Fibroblast of skin of scalp (primary cell): ENCODE measurements around the gene GHRL.
"Not testable (repeated sequence)": the region's sequence is repeated elsewhere in the genome, so short reads cannot be mapped to it uniquely, and the experiment has no call there.

Experiments
- DNase-seq: peaks from one replicate; pipeline ENCODE4 v3.0.0-alpha.2; 2013

The GHRL gene

DNA sequence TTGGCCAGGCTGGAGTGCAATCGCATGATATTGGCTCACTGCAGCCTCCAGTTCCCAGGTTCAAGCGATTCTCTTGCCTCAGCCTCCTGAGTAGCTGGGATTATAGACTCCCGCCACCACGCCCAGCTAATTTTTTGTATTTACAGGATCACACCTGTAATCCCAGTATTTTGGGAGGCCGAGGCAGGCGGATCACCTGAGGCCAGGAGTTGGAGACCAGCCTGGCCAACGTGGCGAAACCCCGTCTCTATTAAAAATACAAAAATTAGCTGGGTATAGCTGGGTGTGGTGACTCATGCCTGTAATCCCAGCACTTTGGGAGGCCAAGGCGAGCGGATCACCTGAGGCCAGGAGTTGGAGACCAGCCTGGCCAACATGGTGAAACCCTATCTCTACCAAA, 20.3 kb downstream of the GHRL start:
- not testable (repeated sequence) for DNase-seq

DNA sequence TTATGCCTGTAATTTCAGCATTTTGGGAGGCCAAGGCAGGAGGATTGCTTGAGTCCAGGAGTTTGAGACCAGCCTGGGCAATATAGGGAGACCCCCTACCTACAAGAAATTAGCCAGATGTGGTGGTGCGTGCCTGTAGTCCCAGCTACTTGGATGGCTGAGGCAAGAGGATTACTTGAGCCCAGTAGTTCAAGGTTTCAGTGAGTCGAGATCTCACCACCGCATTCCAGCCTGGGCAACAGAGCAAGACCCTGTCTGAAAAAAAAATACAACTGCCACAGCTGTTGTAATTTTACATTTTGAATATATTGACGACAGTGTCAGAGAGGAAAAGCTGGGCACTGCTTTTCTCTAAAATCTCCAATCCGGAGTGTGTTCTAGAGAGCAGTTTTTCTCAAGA, 23.3 kb downstream of the GHRL start:
- no peak for DNase-seq

DNA sequence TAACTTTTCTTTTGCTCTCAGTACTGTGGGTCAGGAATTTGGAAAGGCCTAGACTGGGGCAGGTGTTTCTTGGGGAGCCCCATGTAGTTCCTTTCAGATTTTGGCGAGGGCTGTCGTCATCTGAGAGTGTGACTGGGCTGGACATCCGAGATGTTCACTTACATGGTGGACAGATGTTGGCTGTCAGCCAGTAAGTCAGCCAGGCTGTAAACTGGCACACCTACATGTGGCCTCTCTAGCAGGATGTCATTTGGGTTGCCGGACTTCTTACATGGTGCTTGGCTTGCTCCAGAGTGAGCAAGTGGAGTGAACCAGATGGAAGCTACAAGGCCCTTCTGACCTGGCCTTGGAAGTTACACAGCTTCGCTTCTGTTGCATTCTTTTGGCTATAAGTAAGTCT, 23.8 kb downstream of the GHRL start:
- DNase-seq, result no peak

DNA sequence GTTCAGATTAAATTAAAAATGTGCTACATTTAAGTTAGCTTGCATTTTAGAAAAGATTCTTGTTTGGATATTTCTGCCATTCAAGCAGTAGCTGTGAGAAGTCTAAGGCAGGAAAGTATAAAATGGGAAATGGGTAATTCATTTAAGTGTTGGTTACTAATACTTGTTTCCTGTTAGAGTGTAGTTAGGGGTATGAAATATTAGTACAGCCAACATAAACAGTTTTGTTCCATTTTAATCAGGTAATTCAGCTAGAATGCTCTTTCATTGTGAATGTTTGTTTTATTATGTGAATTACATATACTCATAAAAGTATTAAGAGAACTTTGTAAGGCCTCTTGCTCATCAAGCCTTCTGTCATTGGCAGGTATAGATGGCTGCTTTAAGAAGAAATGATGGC, 24.6 kb downstream of the GHRL start:
- DNase-seq, result no peak

DNA sequence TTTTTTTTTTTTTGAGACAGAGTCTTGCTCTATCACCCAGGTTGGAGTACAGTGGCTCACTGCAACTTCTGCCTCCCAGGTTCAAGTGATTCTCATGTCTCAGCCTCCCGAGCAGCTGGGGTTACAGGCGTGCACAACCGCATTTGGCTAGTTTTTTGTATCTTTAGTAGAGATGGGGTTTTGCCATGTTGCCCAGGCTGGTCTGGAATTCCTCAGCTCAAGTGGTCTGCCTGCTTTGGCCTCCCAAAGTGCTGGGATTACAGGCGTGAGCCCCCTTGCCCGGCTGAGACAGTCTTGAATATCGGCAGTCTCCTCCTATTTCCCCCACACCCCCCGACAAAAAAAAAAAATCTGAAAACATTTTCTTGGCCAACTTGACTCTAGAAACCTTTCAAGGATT, 25.8 kb downstream of the GHRL start:
- DNase-seq, result not testable (repeated sequence)

GRCh38 chr3:10265833-10266232, 26.9 kb downstream of the GHRL start:
- DNase-seq, result no peak

- peak; percentile 26 for DNase-seq
These were observed 28.9 kb downstream of the GHRL start for GRCh38 chr3:10263646-10264363.

- DNase-seq, result no peak
These were observed 30.7 kb downstream of the GHRL start for GRCh38 chr3:10262027-10262426.

DNA sequence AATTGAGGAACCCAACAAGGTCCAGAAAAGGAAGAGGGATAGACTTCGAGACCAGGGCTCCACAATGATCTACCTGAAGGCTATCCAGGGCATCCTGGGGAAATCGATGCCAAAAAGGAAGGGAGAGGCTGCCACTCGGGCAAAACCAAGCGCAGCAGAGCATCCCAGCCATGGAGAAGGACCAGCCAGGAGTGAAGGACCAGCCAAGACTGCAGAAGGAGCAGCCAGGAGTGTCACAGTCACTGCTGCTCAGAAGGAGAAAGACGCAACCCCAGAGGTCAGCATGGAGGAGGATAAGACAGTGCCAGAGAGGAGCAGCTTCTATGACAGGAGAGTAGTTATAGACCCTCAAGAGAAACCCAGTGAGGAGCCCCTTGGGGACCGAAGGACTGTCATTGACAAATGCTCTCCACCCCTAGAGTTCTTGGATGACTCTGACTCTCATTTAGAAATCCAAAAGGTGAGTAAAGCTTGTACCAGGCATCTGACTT, 32.5 kb downstream of the GHRL start:
- no peak for DNase-seq

GRCh38 chr3:10259798-10260197, 32.9 kb downstream of the GHRL start:
- no peak for DNase-seq

DNA sequence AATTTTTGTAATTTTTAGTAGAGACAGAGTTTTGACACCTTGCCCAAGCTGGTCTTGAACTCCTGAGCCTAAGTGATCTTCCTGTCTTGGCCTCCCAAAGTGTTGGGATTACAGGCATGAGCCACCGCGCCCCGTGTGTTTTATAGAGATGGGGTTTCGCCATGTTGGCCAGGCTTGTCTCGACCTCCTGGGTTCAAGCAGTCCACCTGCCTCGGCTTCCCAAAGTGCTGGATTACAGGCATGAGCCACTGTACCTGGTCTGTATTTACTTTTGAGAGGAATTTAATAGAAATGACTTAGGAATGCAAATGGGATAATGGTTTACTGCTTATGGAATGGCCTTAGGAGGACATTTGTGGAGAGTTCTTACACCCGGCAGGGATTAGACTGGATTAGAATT, 33.7 kb downstream of the GHRL start:
- no peak for DNase-seq

DNA sequence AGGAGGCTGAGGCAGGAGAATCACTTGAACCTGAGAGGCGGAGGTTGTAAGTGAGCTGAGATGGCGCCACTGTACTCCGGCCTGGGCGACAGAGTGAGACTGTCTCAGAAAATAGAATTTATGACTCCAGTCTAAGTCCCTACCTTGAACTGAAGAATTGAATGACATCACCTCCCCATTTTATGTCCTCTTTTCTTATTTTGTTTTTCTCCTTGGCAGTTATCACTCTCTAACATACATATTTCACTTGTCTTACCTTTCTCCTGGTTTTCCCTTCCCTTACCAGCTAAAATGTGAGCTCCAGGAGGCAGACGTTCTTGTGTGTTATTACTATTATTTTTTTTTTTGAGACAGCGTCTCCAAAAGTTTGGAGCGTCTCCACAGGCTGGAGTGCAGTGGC, 36.9 kb downstream of the GHRL start:
- DNase-seq, result no peak

- DNase-seq, result no peak
These were observed 39.0 kb downstream of the GHRL start for GRCh38 chr3:10253731-10254130.

DNA sequence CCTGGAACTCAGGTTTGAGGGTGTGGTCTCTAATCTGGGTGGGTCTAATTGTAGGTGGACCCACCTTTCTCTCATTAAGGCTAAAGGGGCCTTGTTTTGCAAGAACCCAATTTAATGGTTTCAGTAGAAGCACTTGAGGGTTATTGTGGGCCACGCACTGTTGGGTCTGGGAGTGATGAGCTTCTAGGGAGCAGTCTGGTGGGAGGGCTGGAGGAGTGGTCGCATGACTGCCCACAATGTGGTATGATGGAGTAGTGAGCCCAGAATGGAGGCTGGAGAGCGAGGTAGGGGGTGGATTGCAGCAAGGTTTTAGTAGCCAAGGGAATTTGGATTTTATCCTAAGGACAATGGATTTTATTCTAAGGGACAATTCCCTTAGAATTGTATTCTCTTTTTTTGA, 41.7 kb downstream of the GHRL start:
- no peak for DNase-seq

GRCh38 chr3:10249833-10250232, 42.9 kb downstream of the GHRL start:
- DNase-seq, result no peak

- DNase-seq, result no peak
These were observed 43.6 kb downstream of the GHRL start for GRCh38 chr3:10248984-10249748.

- peak; percentile 97 for DNase-seq
These were observed 44.4 kb downstream of the GHRL start, which contains the start of gene TATDN2 for GRCh38 chr3:10248184-10248983. TATDN2 (plus strand) TSS chr3:10248459; CDS start chr3:10249201, 742 bp downstream.

- no peak for DNase-seq
These were observed 45.0 kb downstream of the GHRL start for GRCh38 chr3:10247679-10248183.

DNA sequence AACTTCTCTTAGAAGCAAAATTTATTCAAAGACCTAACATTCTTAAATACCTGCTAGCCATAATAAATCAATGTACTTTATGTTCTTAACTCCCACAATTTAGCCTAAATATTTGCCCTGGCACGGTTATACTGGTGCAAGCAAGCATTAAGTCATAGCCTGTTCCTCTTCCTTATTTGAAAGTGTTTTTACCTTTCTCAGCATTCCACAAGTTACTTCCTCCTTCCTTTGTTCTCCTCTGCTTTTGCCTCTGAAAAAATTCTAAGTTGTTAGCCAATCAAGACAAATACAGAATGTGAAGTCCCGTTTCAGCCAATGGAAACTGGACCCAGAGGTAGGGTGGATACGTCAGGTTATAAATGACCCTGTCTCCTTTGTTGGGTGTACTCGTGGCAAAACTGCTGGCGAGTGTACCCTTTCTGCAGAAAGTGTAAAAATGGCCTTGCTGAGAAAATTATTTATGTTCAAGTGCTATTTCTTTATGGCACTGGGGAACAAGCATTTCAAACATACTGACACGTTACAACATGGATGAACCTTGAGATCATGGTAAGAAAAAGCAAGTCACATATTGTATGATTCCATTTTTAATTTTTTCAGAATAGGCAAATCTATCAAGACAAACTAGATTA, 47.5 kb downstream of the GHRL start:
- no peak for DNase-seq

DNA sequence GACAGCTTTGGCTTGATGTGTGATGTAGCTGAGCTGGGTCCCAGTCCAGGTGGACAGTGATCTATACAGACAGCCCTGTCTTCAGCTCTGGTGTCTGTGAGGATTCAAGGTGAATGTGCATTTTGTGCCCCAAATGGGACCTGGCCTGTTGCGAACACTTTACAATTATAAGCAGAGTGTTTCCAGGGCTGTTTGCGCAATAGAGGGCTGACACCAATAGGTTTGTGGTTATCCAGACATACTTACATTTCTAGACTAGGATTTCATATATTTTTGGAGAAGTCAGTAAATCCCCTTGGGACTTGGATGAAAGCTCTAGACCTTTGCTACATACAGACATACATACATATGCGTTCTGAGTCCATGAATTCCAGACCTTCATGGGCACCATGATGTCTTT, 48.7 kb downstream of the GHRL start:
- peak; percentile 69 for DNase-seq

GRCh38 chr3:10242182-10243065, 50.3 kb downstream of the GHRL start:
- peak; percentile 86 for DNase-seq
